Stimulated activated CD8-positive, alpha-beta memory T cell treated with anti-CD3 and anti-CD28 coated beads, Interleukin-7, amount 100 ng/mL, for 24 hours (primary cell): ENCODE results near the gene TLCD3A.
"Not testable (repeated sequence)": the region's sequence is repeated elsewhere in the genome, so short reads cannot be mapped to it uniquely, and the experiment has no call there.

Source experiments
- DNase-seq: peaks from one replicate; pipeline ENCODE4 v3.0.0-alpha.2; 2020; ENCODE audit warnings: low read depth

TLCD3A gene

GRCh38 chr17:789160-789840 lies 56.9 kb downstream of the TLCD3A start:
- no peak for DNase-seq

- not testable (repeated sequence) for DNase-seq
Measured at GRCh38 chr17:789931-790873, 57.8 kb downstream of the TLCD3A start.

- not testable (repeated sequence) for DNase-seq
Measured at GRCh38 chr17:790874-791247, 58.5 kb downstream of the TLCD3A start.

GRCh38 chr17:791829-792228 lies 59.4 kb downstream of the TLCD3A start:
- no peak for DNase-seq

GRCh38 chr17:792277-792676 lies 59.9 kb downstream of the TLCD3A start:
- DNase-seq = no peak
